ENCODE measurements around the gene CPPED1.

The CPPED1 gene

GRCh38 chr16:12704492-12705111, 99.1 kb downstream of the CPPED1 start:
- no peaks in the 10 kb centered on the region for H3K79me2 ChIP-seq (ENCODE audit: control insufficient read depth, low read length)
- H3K4me3 ChIP-seq (ENCODE audit: low read length) = no peak overlapping the region
- no peak for TF ChIP-seq CTCF (IDR thresholded peaks at IDR 0.05; ENCODE audit: low read depth, low read length, poor library complexity, severe bottlenecking)
- TF ChIP-seq EZH2phosphoT487 (IDR thresholded peaks at IDR 0.05; ENCODE audit: borderline replicate concordance, low read length) = no peak
- no peak overlapping the region for H3K27ac ChIP-seq (ENCODE audit: low read depth, low read length)
- H4K20me1 ChIP-seq (ENCODE audit: control insufficient read depth, insufficient read depth, low read depth, low read length) = no peaks in the 10 kb centered on the region
- H3F3A ChIP-seq (ENCODE audit: control insufficient read depth, insufficient read depth) = no peaks in the 10 kb centered on the region
- H3K9me3 ChIP-seq (ENCODE audit: control insufficient read depth, insufficient read depth, low read length) = no peaks in the 10 kb centered on the region
- H3K4me2 ChIP-seq (ENCODE audit: low read length) = no peak overlapping the region
- H3K36me3 ChIP-seq (ENCODE audit: control insufficient read depth, low read length) = no peaks in the 10 kb centered on the region
- no peaks in the 10 kb centered on the region for H3K9me2 ChIP-seq (replicated peaks; ENCODE audit: control insufficient read depth, low read length)
- H3K4me1 ChIP-seq (ENCODE audit: control insufficient read depth, low read length) = peaks cover 5% of the 10 kb centered on the region; the same call in 1 of the 2 replicates
- H3K27me3 ChIP-seq (ENCODE audit: control insufficient read depth, low read length) = no peaks in the 10 kb centered on the region

GRCh38 chr16:12703935-12704334, 99.8 kb downstream of the CPPED1 start:
- Histone ChIP-seq H4K20me1 (ENCODE audit: control insufficient read depth, insufficient read depth, low read depth, low read length) (no peaks in the 10 kb centered on the region), H3K4me2 (ENCODE audit: low read length) (no peak overlapping the region), H3K4me3 (ENCODE audit: low read length) (no peak overlapping the region), H3K27ac (ENCODE audit: low read depth, low read length) (no peak overlapping the region), H3K9me3 (ENCODE audit: control insufficient read depth, insufficient read depth, low read length) (no peaks in the 10 kb centered on the region), H3K4me1 (ENCODE audit: control insufficient read depth, low read length) (peaks cover 5% of the 10 kb centered on the region; the same call in 1 of the 2 replicates), H3F3A (ENCODE audit: control insufficient read depth, insufficient read depth) (no peaks in the 10 kb centered on the region), H3K27me3 (ENCODE audit: control insufficient read depth, low read length) (no peaks in the 10 kb centered on the region), H3K9me2 (replicated peaks; ENCODE audit: control insufficient read depth, low read length) (no peaks in the 10 kb centered on the region), H3K36me3 (ENCODE audit: control insufficient read depth, low read length) (no peaks in the 10 kb centered on the region), H3K79me2 (ENCODE audit: control insufficient read depth, low read length) (no peaks in the 10 kb centered on the region)
- TF ChIP-seq EZH2phosphoT487 (IDR thresholded peaks at IDR 0.05; ENCODE audit: borderline replicate concordance, low read length) = no peak
- TF ChIP-seq CTCF (IDR thresholded peaks at IDR 0.05; ENCODE audit: low read depth, low read length, poor library complexity, severe bottlenecking) = no peak

GRCh38 chr16:12700161-12700560, 103.5 kb downstream of the CPPED1 start:
- Histone ChIP-seq H3K4me2 (ENCODE audit: low read length) (no peak overlapping the region), H3K36me3 (ENCODE audit: control insufficient read depth, low read length) (no peaks in the 10 kb centered on the region), H3K4me3 (ENCODE audit: low read length) (no peak overlapping the region), H3K9me3 (ENCODE audit: control insufficient read depth, insufficient read depth, low read length) (no peaks in the 10 kb centered on the region), H3K27ac (ENCODE audit: low read depth, low read length) (no peak overlapping the region), H3K27me3 (ENCODE audit: control insufficient read depth, low read length) (no peaks in the 10 kb centered on the region), H3K9me2 (replicated peaks; ENCODE audit: control insufficient read depth, low read length) (no peaks in the 10 kb centered on the region), H4K20me1 (ENCODE audit: control insufficient read depth, insufficient read depth, low read depth, low read length) (no peaks in the 10 kb centered on the region), H3F3A (ENCODE audit: control insufficient read depth, insufficient read depth) (no peaks in the 10 kb centered on the region), H3K4me1 (ENCODE audit: control insufficient read depth, low read length) (no peaks in the 10 kb centered on the region), H3K79me2 (ENCODE audit: control insufficient read depth, low read length) (no peaks in the 10 kb centered on the region)
- TF ChIP-seq EZH2phosphoT487 (IDR thresholded peaks at IDR 0.05; ENCODE audit: borderline replicate concordance, low read length) (no peak), CTCF (IDR thresholded peaks at IDR 0.05; ENCODE audit: low read depth, low read length, poor library complexity, severe bottlenecking) (no peak)
